Kidney (tissue), 14 donors: ENCODE data around the gene KIF16B. TPM values are rescaled to one million over a fixed set of nuclear protein-coding genes. Genes with fewer than 3 reads are reported as not detected.

Experiments
- DNase-seq, 5 donors: peaks; one replicate each; pipeline ENCODE4 v3.0.0-alpha.2; 2013 to 2020
- FAIRE-seq: peaks from 2 replicates; lab custom pipeline; 2012; peaks lifted over from hg19 to GRCh38; lab: Jason Lieb, UNC
- H3K27ac ChIP-seq, 2 donors: one replicate each; pipeline ENCODE4 v1.7.0; 2013; ENCODE audit warnings: low read depth in 2 of 2, low read length in 2 of 2, inconsistent platforms in 1 of 2
- H3K27me3 ChIP-seq: one replicate; pipeline ENCODE4 v1.7.1; 2013; ENCODE audit warnings: low read length, inconsistent platforms; ENCODE audit not compliant: control insufficient read depth, insufficient read depth
- H3K36me3 ChIP-seq, 3 donors: one replicate each; pipeline versions ENCODE4 v1.7.0 to v1.7.1; 2013; ENCODE audit warnings: low read length in 3 of 3, control low read depth in 1 of 3, inconsistent platforms in 1 of 3; ENCODE audit not compliant: insufficient read depth in 3 of 3, control insufficient read depth in 2 of 3
- H3K4me1 ChIP-seq, 3 donors: one replicate each; pipeline versions ENCODE4 v1.7.0 to v1.7.1; 2013; ENCODE audit warnings: low read length in 3 of 3, inconsistent platforms in 1 of 3, low read depth in 1 of 3; ENCODE audit not compliant: control insufficient read depth in 2 of 3, insufficient read depth in 2 of 3
- H3K4me3 ChIP-seq, 3 donors: one replicate each; pipeline versions ENCODE4 v1.7.0 to v1.8.1; 2013; ENCODE audit warnings: low read length in 3 of 3, control low read depth in 1 of 3, inconsistent platforms in 1 of 3
- H3K9ac ChIP-seq, 3 donors: one replicate each; pipeline versions ENCODE4 v1.7.0 to v1.7.1; 2013; ENCODE audit warnings: low read length in 3 of 3, control low read depth in 1 of 3, inconsistent platforms in 1 of 3
- H3K9me3 ChIP-seq, 3 donors: one replicate each; pipeline versions ENCODE4 v1.7.0 to v1.7.1; 2013; ENCODE audit warnings: low read length in 3 of 3, control low read depth in 1 of 3, inconsistent platforms in 1 of 3; ENCODE audit not compliant: control insufficient read depth in 2 of 3, insufficient read depth in 1 of 3
- CTCF ChIP-seq: IDR thresholded peaks from 3 replicates; pipeline ENCODE4 v1.5.1; 2012; ENCODE audit warnings: mild to moderate bottlenecking, moderate library complexity, borderline replicate concordance; ENCODE audit not compliant: insufficient read depth; ENCODE audit errors: extremely low read depth
- intact Hi-C: fragments of 100-400 bp; cut with DNase I; formaldehyde crosslinking; loops from one replicate; pipeline ENCODE4 v1.11.1; 2022
- polyA plus RNA-seq: library from polyadenylated mRNA; stranded (reverse); fragments of 350-450 nt; fragmentation: Illumina TruSeq; extraction: RNeasy Lipid Tissue Mini Kit (QIAGEN cat#74804); gene quantifications from one replicate; pipeline ENCODE4 v1.2.3, GENCODE V29; 2014; ENCODE audit warnings: low read depth, low replicate concordance; ENCODE audit not compliant: insufficient read depth
- total RNA-seq: library from RNA; stranded (reverse); fragmentation: NEBNext Ultra II Directional; extraction: Animal tissue kit (Norgen Biotek cat#: 25700); gene quantifications from one replicate; pipeline ENCODE4 v1.2.1, GENCODE V29; 2021
- donor health status: control.
- donor health status: control.
- donor health status: control.
- donor health status: control.
- donor health status: control.
- donor health status: DM: yes; HTN: yes; CAD: no.
- donor health status: Normal renal cell carcinoma (clear cell type).

Gene KIF16B
- total and polyA plus RNA-seq, 2 donors from 2014 or later: 15.0 to 19.7 TPM

- intact Hi-C loops: no loop called here
- no peak for TF ChIP-seq CTCF
These were observed 326.4 kb downstream of the KIF16B start for GRCh38 chr20:16246870-16247269.

GRCh38 chr20:16246291-16246690 is 327.0 kb downstream of the KIF16B start:
- no peak overlapping the region for H3K27ac ChIP-seq
- no peak overlapping the region for H3K4me3 ChIP-seq
- DNase-seq (peak in 1 of 5 donors; percentile 26), FAIRE-seq (no peak)
- no peak overlapping the region for H3K9ac ChIP-seq
- no peaks in the 10 kb centered on the region for H3K4me1 ChIP-seq
- no peaks in the 10 kb centered on the region for H3K9me3 ChIP-seq
- no peaks in the 10 kb centered on the region for H3K36me3 ChIP-seq
- no peaks in the 10 kb centered on the region for H3K27me3 ChIP-seq
- TF ChIP-seq CTCF: no peak
- intact Hi-C loops: no loop called here

More at GRCh38 chr20:16246870-16247269, 326.4 kb downstream of the KIF16B start:
- Histone ChIP-seq H3K36me3 (no peaks in the 10 kb centered on the region), H3K4me1 (no peaks in the 10 kb centered on the region), H3K9ac (no peak overlapping the region), H3K27ac (no peak overlapping the region), H3K27me3 (no peaks in the 10 kb centered on the region), H3K4me3 (no peak overlapping the region), H3K9me3 (no peaks in the 10 kb centered on the region)
- DNase-seq: no peak
- no peak for FAIRE-seq

- Histone ChIP-seq H3K27ac (no peak overlapping the region), H3K4me3 (no peak overlapping the region), H3K4me1 (no peaks in the 10 kb centered on the region), H3K9me3 (no peaks in the 10 kb centered on the region), H3K36me3 (no peaks in the 10 kb centered on the region), H3K9ac (no peak overlapping the region), H3K27me3 (no peaks in the 10 kb centered on the region)
- no peak for FAIRE-seq
- intact Hi-C loops: no loop called here
- no peak for TF ChIP-seq CTCF
- DNase-seq: no peak
These were observed 327.4 kb downstream of the KIF16B start for GRCh38 chr20:16245879-16246278.

GRCh38 chr20:16244892-16245291 is 328.4 kb downstream of the KIF16B start:
- Histone ChIP-seq H3K36me3 (no peaks in the 10 kb centered on the region), H3K9ac (no peak overlapping the region), H3K4me1 (no peaks in the 10 kb centered on the region), H3K9me3 (peaks cover 0 to 4% (median 0%) of the 10 kb centered on the region in 3 donors), H3K4me3 (no peak overlapping the region), H3K27ac (no peak overlapping the region), H3K27me3 (no peaks in the 10 kb centered on the region)
- intact Hi-C loops: no loop called here
- no peak for FAIRE-seq
- no peak for DNase-seq
- no peak for TF ChIP-seq CTCF
